Measurements from ENCODE around the gene MVB12A. TPM values are rescaled to one million over a fixed set of nuclear protein-coding genes. Genes with fewer than 3 reads are reported as not detected.

MVB12A gene
- total and polyA plus RNA-seq, 9 of the 15 experiments (the other 6 are each of a cell fraction or from before 2014, with no cell fraction given): 1.2 to 46.2 (median 22.4) TPM

DNA sequence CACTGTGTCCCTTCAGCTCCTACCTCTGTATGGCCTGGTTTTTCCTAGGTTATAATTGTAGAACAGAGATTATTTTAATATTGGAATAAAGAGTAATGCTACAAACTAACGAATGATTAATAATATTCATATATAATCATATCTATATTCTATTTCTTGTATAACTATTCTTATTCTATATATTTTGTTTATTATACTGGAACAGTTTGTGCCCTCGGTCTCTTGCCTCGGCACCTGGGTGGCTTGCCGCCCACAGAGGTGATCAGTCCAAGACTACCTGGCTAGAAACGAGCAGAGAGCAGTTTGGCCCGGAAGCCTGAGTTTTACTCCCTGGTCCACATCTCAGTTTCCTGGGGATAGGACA is 46.6 kb downstream of the MVB12A start:
- Histone ChIP-seq H3K9ac (ENCODE audit: insufficient read depth in 1 of 2, low read depth in 2 of 2, low read length in 2 of 2) (no peak overlapping the region), H3K4me1 (replicated peaks in 1 of 2; ENCODE audit: control insufficient read depth in 2 of 2, insufficient read depth in 2 of 2, low read length in 2 of 2) (peaks cover 28 to 38% of the 10 kb centered on the region in 2 experiments), H3K4me2 (ENCODE audit: insufficient read depth, low read length) (no peak overlapping the region), H3K4me3 (no peak overlapping the region), H3K79me2 (ENCODE audit: control insufficient read depth, insufficient read depth, low read length) (no peaks in the 10 kb centered on the region), H3K9me3 (replicated peaks; ENCODE audit: control insufficient read depth, insufficient read depth, low read depth, low read length) (no peaks in the 10 kb centered on the region), H3K9me1 (ENCODE audit: control insufficient read depth, insufficient read depth, low read length) (no peaks in the 10 kb centered on the region), H2AFZ (ENCODE audit: low read depth, low read length) (no peak overlapping the region), H3K36me3 (ENCODE audit: control insufficient read depth, insufficient read depth, low read length) (no peaks in the 10 kb centered on the region), H3K27ac (ENCODE audit: extremely low read depth, low read depth, low read length) (no peak overlapping the region), H4K20me1 (replicated peaks; ENCODE audit: control insufficient read depth, insufficient read depth, low read length) (no peaks in the 10 kb centered on the region), H3K27me3 (ENCODE audit: control insufficient read depth in 2 of 2, insufficient read depth in 2 of 2, low read length in 2 of 2) (peaks cover 0 to 9% of the 10 kb centered on the region in 2 experiments; a peak in 2 of 5 replicates)
- ATAC-seq: no peak
- ChIA-PET CTCF (ENCODE audit: low intra/inter-chr PET ratio) (interaction anchor here (0.7 to 2.3 kb wide), 3 partner anchors 12 to 211 kb away, joined by 4 to 14 read pairs (median 10); no protein-coding TSS in a partner anchor), POLR2A (interaction anchor here (1.0 to 1.7 kb wide), 3 partner anchors 18 to 63 kb away, joined by 3 to 4 read pairs (median 4); partner anchors contain the start of gene MVB12A)
- no peak for DNase-seq (ENCODE audit: extremely low read depth in 1 of 4, low spot score in 3 of 4)
- no TSS peak for BruUV-seq (replicated peaks)
- intact Hi-C loops (cut with micrococcal nuclease): loop anchor here (1.0 to 5.0 kb wide), 3 partner anchors 71 to 391 kb away; partner anchors contain the start of gene RPL18A
- in situ Hi-C loops (cut with MboI): loop anchor here (5.0 kb wide), 1 partner anchor 69 kb away; no protein-coding TSS in a partner anchor
- no peak for FAIRE-seq
- WGBS (ENCODE audit: insufficient coverage, low coverage, missing lambda C conversion rate): 12% methylated on average over 6 of the region's 6 CpGs
- TF ChIP-seq MYBL2 (IDR thresholded peaks at IDR 0.05; ENCODE audit: low read depth) (no peak), MYBL2 (CRISPR knock-in tag; IDR thresholded peaks at IDR 0.05; ENCODE audit: borderline replicate concordance) (no peak), BRF1 (IDR thresholded peaks at IDR 0.05; ENCODE audit: borderline replicate concordance, extremely low read depth, insufficient read length) (no peak), KDM4B (IDR thresholded peaks at IDR 0.05; ENCODE audit: borderline replicate concordance in 2 of 2, low read depth in 1 of 2) (no peak), ZBTB17 (CRISPR knock-in tag; IDR thresholded peaks at IDR 0.05) (no peak), RNF2 (IDR thresholded peaks at IDR 0.05) (no peak), CEBPB (tag; IDR thresholded peaks at IDR 0.05) (no peak), NFRKB (IDR thresholded peaks at IDR 0.05; ENCODE audit: low read depth) (no peak), HCFC1 (IDR thresholded peaks at IDR 0.05; ENCODE audit: low read depth, low read length) (no peak), COPS2 (conservative IDR thresholded peaks at IDR 0.05) (no peak), ZNF41 (CRISPR knock-in tag; conservative IDR thresholded peaks at IDR 0.05) (no peak), GATAD2B (IDR thresholded peaks at IDR 0.05; ENCODE audit: borderline replicate concordance) (no peak)
- TF ChIP-seq, protein P1, sequence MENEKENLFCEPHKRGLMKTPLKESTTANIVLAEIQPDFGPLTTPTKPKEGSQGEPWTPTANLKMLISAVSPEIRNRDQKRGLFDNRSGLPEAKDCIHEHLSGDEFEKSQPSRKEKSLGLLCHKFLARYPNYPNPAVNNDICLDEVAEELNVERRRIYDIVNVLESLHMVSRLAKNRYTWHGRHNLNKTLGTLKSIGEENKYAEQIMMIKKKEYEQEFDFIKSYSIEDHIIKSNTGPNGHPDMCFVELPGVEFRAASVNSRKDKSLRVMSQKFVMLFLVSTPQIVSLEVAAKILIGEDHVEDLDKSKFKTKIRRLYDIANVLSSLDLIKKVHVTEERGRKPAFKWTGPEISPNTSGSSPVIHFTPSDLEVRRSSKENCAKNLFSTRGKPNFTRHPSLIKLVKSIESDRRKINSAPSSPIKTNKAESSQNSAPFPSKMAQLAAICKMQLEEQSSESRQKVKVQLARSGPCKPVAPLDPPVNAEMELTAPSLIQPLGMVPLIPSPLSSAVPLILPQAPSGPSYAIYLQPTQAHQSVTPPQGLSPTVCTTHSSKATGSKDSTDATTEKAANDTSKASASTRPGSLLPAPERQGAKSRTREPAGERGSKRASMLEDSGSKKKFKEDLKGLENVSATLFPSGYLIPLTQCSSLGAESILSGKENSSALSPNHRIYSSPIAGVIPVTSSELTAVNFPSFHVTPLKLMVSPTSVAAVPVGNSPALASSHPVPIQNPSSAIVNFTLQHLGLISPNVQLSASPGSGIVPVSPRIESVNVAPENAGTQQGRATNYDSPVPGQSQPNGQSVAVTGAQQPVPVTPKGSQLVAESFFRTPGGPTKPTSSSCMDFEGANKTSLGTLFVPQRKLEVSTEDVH (IDR thresholded peaks at IDR 0.05; ENCODE audit: low read depth, partially characterized antibody): no peak
- TF ChIP-seq, protein P2, sequence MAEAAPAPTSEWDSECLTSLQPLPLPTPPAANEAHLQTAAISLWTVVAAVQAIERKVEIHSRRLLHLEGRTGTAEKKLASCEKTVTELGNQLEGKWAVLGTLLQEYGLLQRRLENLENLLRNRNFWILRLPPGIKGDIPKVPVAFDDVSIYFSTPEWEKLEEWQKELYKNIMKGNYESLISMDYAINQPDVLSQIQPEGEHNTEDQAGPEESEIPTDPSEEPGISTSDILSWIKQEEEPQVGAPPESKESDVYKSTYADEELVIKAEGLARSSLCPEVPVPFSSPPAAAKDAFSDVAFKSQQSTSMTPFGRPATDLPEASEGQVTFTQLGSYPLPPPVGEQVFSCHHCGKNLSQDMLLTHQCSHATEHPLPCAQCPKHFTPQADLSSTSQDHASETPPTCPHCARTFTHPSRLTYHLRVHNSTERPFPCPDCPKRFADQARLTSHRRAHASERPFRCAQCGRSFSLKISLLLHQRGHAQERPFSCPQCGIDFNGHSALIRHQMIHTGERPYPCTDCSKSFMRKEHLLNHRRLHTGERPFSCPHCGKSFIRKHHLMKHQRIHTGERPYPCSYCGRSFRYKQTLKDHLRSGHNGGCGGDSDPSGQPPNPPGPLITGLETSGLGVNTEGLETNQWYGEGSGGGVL (CRISPR knock-in tag; IDR thresholded peaks at IDR 0.05): no peak
- TF ChIP-seq, protein P3, sequence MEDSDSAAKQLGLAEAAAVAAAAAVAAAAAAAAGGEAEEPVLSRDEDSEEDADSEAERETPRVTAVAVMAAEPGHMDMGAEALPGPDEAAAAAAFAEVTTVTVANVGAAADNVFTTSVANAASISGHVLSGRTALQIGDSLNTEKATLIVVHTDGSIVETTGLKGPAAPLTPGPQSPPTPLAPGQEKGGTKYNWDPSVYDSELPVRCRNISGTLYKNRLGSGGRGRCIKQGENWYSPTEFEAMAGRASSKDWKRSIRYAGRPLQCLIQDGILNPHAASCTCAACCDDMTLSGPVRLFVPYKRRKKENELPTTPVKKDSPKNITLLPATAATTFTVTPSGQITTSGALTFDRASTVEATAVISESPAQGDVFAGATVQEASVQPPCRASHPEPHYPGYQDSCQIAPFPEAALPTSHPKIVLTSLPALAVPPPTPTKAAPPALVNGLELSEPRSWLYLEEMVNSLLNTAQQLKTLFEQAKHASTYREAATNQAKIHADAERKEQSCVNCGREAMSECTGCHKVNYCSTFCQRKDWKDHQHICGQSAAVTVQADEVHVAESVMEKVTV (CRISPR knock-in tag; IDR thresholded peaks at IDR 0.05): no peak
- TF ChIP-seq, protein P4, sequence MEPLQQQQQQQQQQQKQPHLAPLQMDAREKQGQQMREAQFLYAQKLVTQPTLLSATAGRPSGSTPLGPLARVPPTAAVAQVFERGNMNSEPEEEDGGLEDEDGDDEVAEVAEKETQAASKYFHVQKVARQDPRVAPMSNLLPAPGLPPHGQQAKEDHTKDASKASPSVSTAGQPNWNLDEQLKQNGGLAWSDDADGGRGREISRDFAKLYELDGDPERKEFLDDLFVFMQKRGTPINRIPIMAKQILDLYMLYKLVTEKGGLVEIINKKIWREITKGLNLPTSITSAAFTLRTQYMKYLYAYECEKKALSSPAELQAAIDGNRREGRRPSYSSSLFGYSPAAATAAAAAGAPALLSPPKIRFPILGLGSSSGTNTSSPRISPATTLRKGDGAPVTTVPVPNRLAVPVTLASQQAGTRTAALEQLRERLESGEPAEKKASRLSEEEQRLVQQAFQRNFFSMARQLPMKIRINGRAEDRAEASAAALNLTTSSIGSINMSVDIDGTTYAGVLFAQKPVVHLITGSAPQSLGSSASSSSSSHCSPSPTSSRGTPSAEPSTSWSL (CRISPR knock-in tag; IDR thresholded peaks at IDR 0.05; ENCODE audit: borderline replicate concordance): no peak
